Fibroblast of skin of right biceps (primary cell): Measurements from ENCODE around the gene NTM.

Experiments
- DNase-seq: peaks from one replicate; pipeline ENCODE4 v3.0.0-alpha.2; 2013

NTM gene

GRCh38 chr11:131656179-131656838 lies 285.9 kb downstream of the NTM start:
- DNase-seq = no peak

- no peak for DNase-seq
Measured at GRCh38 chr11:131656839-131657211, 286.4 kb downstream of the NTM start.

GRCh38 chr11:131658414-131658813 lies 288.0 kb downstream of the NTM start:
- DNase-seq = no peak

- DNase-seq = peak; percentile 36
Measured at GRCh38 chr11:131658952-131659351, 288.5 kb downstream of the NTM start.

GRCh38 chr11:131659931-131660330 lies 289.5 kb downstream of the NTM start:
- DNase-seq = no peak

GRCh38 chr11:131661132-131661531 lies 290.7 kb downstream of the NTM start:
- DNase-seq = peak; percentile 89

- DNase-seq = peak; percentile 61
Measured at GRCh38 chr11:131662317-131662972, 292.0 kb downstream of the NTM start.

- DNase-seq = peak; percentile 23
Measured at GRCh38 chr11:131662993-131663392, 292.6 kb downstream of the NTM start.

GRCh38 chr11:131663405-131664200 lies 293.2 kb downstream of the NTM start:
- no peak for DNase-seq

GRCh38 chr11:131664293-131664692 lies 293.9 kb downstream of the NTM start:
- DNase-seq = no peak

- no peak for DNase-seq
Measured at GRCh38 chr11:131664816-131665215, 294.4 kb downstream of the NTM start.

GRCh38 chr11:131665344-131665968 lies 295.0 kb downstream of the NTM start:
- no peak for DNase-seq

GRCh38 chr11:131666006-131666405 lies 295.6 kb downstream of the NTM start:
- no peak for DNase-seq

- DNase-seq = peak; percentile 92
Measured at GRCh38 chr11:131666617-131667016, 296.2 kb downstream of the NTM start.

GRCh38 chr11:131667566-131667965 lies 297.2 kb downstream of the NTM start:
- DNase-seq = no peak

- DNase-seq = peak; percentile 62
Measured at GRCh38 chr11:131668500-131669400, 298.3 kb downstream of the NTM start.

- DNase-seq = no peak
Measured at GRCh38 chr11:131669401-131669780, 299.0 kb downstream of the NTM start.

GRCh38 chr11:131670876-131671275 lies 300.5 kb downstream of the NTM start:
- no peak for DNase-seq

- DNase-seq = no peak
Measured at GRCh38 chr11:131671320-131671719, 300.9 kb downstream of the NTM start.

- DNase-seq = no peak
Measured at GRCh38 chr11:131671734-131672133, 301.3 kb downstream of the NTM start.

GRCh38 chr11:131672191-131672590 lies 301.8 kb downstream of the NTM start:
- no peak for DNase-seq

GRCh38 chr11:131674051-131674755 lies 303.8 kb downstream of the NTM start:
- peak; percentile 92 for DNase-seq
